GM18526 (cell line): ENCODE measurements around the gene PAFAH1B1.

Experiments used
- POLR2A ChIP-seq: IDR thresholded peaks from 3 replicates; pipeline ENCODE4 v1.6.1; 2011; ENCODE audit not compliant: insufficient read length; ENCODE audit errors: extremely low read depth

The PAFAH1B1 gene

GRCh38 chr17:2592971-2593820 lies at the start of gene PAFAH1B1:
PAFAH1B1 (plus strand) TSS chr17:2593654; CDS start chr17:2638289, 44,635 bp downstream.
- peak; percentile 90 for TF ChIP-seq POLR2A

GRCh38 chr17:2545393-2545792 lies 48.1 kb upstream of the PAFAH1B1 start:
- no peak for TF ChIP-seq POLR2A

DNA sequence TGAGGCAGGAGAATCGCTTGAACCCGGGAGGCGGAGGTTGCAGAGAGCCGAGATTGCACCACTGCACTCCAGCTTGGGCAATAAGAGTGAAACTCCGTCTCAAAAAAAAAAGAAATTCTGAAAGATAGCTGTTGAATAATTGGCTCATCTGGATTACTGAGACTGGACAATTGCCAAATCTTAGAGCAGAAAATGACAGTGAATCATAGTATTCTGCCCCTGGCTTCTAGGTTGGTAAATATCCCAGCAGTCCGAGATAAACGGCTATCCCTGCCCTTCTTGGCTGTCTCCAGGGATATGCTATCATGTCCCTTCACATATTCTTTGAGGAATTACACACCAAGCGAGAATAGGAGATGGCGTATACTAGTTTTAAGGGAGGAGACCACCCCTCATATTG lies 46.3 kb upstream of the PAFAH1B1 start:
- no peak for TF ChIP-seq POLR2A

DNA sequence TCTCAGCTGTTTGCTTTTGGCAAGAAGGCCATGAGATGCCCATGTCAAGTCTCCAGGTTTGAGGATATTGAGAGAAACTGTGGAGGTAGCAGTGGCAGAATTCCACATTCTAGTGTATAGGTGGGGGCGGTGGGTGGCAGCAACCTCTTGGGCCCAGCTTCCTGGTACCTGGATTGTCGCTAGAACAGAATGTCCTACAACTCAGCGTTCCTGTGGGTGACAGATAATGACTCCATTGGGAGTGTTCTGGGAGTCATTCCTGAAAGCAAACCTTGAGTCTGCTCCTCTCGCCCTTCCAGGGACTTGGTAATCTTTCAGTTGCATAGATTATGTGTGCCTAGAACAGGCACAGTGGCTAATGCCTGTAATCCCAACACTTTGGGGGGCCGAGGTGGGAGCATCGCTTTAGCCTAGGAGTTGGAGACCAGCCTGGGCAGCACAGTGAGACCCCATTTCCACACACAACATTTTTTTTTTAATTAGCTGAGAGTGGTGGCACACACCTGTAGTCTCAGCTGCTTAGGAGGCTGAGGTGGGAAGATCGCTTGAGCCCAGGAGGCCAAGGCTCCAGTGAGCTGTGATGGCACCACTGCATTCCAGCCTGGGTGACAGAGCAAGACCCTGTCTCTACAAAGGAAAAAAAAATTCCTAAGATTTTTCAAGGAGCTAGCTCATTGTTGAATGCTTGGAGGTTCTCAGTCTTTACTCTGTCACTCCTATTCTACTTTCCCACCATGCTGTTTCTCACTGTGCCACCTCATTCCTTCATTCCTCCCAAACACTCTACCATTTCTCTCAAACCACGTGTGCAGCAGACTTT lies 43.9 kb upstream of the PAFAH1B1 start:
- no peak for TF ChIP-seq POLR2A

DNA sequence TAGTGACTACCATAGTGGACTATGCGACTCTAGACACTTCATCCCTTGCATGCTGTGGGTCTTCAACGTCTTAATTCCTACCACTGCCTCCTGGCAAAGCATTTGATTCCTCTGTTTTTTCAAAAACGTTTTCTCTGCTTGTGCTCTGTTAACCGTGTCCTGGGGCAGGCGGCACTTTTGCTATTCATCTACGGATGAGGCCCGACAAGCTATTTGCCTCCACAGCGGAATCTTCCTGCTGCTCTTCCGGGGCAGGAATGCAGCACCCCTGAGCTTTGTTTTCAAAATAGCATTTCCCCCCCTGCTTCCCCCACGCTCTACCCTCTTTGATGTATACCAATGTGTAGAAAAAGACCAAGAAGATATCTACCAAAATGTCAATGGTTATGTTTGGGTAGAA lies 42.0 kb upstream of the PAFAH1B1 start:
- no peak for TF ChIP-seq POLR2A

DNA sequence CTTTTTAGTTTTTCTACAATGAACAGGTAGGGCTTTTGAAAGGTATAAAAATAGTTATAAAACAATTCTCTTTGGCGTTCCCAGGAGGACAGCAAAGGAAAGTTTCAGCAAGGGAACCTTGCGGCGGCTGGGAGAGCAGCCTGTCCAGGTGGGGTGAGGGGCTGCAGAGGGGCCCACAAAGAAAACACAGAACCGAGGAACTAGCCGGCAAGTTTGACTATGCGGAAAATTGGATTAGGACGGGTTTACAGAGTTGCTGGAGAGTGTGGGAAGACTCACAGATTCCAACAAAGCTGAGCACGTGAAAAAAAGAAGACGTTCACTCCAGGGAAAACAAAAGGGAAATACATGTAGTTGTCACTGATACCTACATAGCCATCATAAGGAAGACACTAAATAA lies 41.5 kb upstream of the PAFAH1B1 start:
- TF ChIP-seq POLR2A: no peak

- TF ChIP-seq POLR2A: no peak
Measured at GRCh38 chr17:2560658-2561057, 32.8 kb upstream of the PAFAH1B1 start.

- no peak for TF ChIP-seq POLR2A
Measured at GRCh38 chr17:2562162-2562858, 31.1 kb upstream of the PAFAH1B1 start.

DNA sequence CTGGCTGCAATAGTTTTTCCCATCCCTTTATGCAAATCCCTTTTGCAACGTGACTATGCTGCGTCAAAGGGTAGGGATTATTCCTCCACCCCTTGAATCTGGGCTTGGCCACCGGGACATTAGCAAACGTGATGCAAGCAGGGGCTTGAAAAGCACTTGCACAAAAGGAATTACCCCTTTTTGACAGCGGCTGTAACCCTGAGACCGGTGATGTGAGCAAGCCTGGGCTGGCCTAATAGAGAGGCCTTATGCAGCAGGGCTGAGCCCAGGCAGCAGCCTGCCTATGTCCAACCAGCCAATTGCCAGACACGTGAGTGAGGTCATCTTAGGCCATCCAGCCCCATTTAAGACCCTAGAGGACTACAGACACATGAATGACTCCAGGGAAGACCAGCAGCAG lies 30.4 kb upstream of the PAFAH1B1 start:
- no peak for TF ChIP-seq POLR2A

GRCh38 chr17:2563543-2563942 lies 29.9 kb upstream of the PAFAH1B1 start:
- TF ChIP-seq POLR2A: no peak

GRCh38 chr17:2564877-2565276 lies 28.6 kb upstream of the PAFAH1B1 start:
- no peak for TF ChIP-seq POLR2A

DNA sequence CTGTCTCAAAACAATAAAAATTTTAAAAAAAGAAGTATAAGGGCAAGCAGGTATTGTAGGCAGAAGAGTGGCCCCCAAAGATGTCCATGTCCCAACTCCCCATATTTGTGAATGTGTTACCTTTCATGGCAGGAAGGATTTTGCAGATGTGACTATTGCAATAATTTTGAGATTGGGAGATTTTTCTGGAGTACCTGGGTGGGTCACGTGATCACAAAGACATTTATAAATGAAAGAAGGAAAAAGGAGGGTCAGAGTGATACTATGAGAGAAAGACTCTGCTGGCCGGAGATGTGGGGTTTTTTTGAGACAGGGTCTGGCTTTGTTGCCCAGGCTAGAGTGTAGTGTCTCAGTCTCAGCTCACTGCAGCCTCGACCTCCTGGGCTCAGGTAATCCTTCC lies 27.4 kb upstream of the PAFAH1B1 start:
- no peak for TF ChIP-seq POLR2A

DNA sequence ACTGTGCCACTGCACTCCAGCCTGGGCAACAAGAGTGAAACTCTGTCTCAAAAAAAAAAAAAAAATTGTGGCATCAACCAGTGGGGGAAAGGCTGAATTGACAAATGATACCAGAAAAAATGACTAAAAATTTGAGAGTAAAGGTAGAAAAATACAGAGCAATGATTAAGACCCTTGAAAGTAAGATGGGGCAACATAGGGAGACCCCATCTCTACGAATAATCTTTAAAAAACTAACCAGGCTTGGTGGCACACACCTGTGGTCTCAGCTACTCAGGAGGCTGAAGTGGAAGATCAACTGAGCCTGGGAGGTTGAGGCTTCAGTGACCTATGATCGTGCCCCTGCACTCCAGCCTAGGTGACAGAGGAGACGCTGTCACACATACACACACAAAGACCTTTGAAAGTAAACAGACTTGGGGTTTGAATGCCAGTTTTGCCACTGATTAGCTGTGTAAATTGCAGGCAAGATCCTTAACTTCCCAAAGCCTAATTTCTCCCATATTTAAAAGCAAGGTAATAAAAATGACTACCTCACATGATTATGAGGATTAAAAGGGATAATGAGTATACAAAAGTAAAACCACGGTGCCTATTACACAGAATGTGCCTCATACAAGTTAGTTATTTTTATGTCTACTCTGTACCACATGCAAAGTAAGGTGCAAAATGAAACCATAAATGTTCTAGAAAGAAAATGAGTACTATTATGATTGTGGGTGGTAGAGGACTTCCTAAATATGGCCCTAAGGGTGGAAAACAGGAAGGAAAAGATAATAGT lies 21.7 kb upstream of the PAFAH1B1 start:
- TF ChIP-seq POLR2A: no peak

DNA sequence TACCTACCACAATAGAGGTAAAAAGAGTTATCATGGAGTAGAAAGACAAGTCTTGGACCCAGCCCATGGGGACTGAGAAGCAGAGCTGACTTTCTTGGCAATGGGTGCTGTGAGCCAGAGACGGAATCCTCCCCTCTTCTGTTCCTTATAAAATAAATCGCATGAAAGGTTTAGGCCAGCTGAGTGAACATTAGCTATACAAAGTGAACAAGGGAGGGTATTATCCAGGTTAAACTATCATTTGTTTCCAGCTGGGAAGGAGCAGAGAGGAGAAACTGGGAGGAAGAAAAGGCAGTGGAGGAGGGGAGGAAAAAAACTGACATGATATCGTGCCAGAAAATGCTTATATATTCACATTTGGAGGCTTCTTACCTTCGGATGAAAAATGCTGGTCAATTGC lies 13.3 kb upstream of the PAFAH1B1 start:
- no peak for TF ChIP-seq POLR2A

DNA sequence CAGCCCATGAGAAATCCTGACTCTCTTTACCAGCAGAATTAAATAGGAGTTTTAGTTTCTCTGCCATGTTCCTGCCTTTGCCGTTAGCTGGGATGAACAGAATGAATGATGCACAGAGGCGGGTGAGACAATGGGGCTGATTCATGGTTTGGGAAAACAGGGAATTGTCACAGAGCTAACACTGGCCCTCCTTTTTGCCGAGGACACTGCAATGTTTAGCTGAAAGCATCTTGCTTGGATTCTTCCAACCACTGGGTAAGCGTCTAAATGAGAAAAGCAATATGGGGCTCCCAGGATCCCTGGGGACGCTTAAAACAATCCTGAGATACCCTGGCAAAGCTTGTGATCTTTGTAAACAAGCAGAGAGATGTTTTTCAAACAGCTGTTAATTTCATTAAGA lies 12.8 kb upstream of the PAFAH1B1 start:
- TF ChIP-seq POLR2A: no peak
